NCI-H1417 treated with DMSO at 0.1 percent for 48 hours (cell line): ENCODE measurements around the gene APPBP2.
"Not testable (repeated sequence)": the region's sequence is repeated elsewhere in the genome, so short reads cannot be mapped to it uniquely, and the experiment has no call there.

Source experiments
- DNase-seq: peaks from one replicate; lab custom pipeline; 2025; lab: John Stamatoyannopoulos, UW

Gene APPBP2

DNA sequence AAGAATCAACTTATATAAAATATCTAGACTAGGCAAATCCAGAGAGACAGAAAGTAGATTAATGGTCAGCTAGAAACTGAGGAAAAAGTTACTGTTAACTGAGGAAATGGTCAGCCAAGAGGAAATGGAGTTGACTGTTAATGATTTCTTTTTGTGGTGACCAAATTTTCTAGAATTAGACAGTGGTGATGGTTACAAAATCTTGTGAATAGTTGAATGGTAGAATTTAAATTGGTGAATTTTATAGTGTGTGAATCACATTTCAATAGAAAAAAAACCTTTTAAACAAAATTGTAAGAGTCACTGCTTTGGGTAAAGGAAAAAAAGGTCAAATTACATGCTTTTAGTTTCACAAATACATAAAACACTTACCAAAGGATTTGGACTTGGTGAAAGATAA, 30.0 kb downstream of the APPBP2 start:
- no peak for DNase-seq

DNA sequence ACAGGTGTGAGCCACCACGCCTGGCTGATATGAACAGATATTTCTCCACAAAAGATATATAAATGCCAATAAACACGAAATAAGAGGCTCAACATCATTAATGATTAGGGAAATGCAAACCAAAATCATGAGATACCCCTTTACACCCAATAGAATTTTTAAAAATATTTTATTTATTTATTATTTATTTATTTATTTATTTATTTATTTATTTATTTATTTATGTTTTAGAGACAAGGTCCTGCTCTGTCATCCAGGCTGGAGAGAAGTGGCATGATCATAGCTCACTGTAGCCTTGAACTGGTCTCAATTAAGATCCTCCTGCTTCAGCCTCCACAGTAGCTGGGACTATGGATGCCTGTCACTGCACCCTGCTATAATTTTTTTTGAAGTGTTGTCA, 30.8 kb downstream of the APPBP2 start:
- DNase-seq, result no peak

DNA sequence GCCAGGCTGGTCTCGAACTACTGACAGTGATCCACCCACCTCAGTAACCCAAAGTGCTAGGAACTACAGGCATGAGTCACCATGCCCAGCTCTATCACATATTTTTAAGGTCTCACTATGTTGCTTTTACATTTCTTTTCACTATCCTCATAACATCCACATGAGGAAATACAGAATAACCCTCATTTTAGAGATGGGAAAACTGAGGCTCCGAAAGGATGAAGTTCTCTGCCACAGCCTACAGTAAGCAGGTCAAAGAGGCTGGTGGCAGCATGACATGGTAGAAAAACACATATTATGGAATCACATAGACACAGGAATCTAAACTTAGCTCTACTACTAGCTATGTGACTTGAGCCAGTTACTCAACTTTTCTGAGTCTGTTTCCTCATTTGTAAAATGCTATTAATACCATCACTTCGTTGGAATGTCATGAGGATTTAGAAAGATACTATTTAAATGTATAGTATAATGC, 32.2 kb downstream of the APPBP2 start:
- DNase-seq, result no peak

DNA sequence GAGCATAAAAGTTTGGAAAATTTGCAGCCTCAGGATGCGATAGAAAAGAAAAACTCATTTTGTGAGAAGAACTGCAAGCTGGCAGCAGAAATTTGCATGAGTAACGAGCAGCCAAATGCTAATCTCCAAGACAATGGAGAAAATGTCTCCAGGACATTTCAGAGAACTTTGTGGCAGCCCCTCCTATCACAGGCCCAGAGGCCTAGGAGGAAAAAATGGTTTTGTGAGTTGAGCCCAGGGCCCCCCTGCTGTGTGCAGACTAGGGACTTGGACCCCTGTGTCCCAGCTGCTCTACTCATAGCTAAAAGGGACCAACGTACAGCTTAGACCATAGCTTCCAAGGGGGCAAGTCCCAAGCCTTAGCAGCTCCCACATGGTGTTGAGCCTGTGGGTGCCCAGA, 34.3 kb downstream of the APPBP2 start:
- no peak for DNase-seq

DNA sequence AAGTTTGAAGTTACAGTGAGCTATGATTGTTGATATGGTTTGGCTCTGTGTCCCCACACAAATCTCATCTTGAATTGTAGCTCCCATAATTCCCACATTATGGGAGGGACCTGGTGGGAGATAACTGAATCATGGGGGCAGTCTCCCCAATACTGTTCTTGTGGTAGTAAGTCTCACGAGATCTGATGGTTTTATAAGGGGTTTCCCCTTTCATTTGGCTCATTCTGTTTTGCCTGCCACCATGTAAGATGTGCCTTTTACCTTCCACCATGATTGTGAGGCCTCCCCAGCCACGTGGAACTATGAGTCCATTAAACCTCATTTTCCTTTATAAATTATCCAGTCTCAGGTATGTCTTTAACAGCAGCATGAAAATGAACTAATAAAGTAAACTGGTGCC, 35.4 kb downstream of the APPBP2 start:
- not testable (repeated sequence) for DNase-seq

DNA sequence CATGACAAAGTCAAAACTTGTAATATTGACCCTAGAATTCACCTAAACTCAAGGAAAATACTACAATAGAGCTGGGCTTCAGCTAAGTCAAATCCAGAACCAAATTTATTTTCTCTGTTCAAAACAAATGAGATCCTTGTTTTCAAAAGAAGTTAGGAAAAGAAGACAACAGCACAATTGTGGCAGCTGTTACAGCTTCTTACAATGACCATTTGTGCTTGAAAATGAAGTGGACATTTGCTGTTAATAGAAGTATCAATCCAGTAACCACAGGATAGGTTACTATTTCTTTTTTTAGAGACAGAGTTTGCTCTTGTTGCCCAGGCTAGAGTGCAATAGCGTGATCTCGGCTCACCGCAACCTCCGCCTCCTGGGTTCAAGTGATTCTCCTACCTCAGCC, 44.4 kb downstream of the APPBP2 start:
- DNase-seq, result no peak

DNA sequence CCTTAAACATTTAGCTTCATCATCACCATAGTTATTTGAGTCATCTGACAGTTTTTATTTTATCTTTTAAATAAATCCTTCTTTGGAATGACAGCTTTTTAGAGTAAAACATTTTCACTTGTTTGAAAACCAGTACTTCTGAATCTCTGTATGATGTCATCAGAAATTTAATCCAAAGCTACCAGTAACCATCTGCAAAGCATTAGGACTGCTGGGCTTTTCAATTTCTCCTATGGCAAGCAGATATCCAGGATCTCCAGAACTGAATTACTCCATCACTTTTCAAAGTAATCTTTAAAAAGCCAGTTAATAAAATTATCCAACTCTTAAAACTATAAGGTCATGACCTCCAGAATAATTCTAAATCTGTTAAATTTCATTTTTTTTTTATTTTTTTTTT, 52.3 kb downstream of the APPBP2 start:
- no peak for DNase-seq

DNA sequence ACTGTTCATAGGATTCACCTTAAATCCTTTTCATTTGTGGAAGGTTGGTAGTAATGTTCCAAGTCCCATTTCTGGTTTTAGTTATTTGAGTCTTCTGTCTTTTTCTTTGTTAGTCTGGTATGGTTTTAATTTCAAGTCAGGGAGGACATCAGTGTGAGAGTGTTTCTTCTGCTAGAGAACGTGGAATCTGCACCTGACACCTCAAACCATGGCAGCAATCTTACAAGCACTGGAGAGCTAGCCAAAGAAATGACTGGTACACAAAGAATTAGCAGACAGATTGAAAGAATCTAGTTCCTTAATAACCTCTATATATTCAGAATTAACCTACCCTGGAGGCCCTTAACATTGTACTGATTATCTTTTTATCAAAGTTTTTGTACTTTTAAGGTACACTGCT, 53.6 kb downstream of the APPBP2 start:
- DNase-seq, result no peak

DNA sequence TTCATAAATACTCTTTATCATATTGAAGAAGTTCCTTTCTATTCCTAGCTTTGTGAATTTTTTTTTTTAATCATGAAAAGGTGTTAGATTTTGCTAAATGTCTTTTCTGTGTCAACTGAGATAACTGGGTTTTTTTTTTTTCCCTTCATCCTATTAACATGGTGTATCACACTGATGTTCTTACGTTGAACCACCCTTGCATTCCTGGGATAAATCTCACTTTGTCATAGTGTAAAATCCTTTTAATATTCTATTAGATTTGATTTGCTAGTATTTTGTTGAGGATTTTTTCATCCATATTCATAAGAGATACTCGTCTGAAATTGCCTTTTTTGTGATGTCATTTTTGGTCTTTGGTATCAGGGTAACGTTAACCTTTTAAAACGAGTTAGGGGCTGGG, 54.6 kb downstream of the APPBP2 start:
- DNase-seq, result no peak

DNA sequence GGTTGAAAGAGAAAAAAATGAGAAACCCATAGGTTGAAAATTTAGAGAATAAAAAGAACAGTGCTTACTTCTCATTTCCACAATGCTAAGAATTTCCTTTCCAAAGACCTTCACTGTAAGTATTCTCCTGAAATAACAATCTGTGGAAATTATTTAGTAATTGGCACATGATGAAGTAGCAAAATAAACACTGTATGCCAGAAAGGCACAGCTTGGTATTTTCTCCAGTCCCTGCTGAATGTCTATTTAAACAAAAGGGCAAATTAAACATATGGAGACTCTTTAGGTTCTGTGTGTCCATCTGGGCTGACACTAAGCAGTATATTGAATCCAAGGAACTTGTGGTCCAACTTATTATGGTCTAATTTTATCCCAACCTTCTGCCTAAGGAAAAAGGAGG, 57.7 kb downstream of the APPBP2 start:
- no peak for DNase-seq

DNA sequence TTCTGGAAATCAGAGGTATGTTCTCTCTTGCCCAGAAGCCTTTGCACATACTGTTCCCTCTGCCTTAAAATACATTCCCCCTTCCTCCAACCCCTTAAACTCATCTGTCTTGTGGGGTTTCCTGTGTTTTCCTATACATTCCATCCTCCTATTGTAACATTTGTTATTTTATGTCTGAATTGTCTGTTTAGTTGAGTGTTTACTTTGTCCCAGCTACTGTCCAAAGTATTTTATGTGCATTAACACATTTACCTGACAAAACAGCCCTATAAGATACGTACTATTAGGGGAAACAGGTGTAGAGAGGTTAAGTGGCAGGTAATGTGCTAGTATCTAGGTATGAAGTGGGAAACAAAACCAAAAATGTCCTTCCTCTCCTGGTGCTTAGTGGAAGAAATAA, 61.7 kb downstream of the APPBP2 start:
- no peak for DNase-seq

DNA sequence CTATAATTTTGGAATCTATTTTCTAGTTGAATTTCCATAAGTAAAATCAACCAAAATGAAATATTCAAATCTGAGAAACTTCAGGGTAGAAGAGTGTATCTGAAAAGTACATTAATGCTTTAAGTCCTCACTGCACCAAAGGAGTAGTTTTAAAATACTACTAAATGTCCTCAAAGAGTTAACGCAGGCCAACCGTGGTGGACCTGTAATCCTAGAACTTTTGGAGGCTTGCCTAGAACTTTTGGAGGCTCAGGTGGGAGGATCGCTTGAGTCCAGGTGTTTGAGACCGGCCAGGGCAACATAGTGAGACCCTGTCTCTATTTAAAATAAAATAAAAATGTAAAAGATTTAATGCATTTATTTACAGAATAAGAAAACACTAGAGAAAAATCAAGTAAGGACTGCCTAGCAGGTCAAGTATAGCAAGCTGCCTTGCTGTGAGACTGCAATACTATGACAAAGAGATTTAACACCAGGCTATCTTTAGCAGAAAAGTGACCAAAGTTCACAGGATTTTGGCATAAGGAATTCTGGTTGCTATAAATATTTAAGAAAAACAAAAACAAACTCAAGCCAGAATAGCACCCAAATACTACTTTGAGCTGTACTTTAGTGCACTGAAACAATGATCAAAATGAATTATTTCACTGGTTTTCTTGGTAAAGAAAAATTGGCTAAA, 62.7 kb downstream of the APPBP2 start:
- DNase-seq, result no peak

DNA sequence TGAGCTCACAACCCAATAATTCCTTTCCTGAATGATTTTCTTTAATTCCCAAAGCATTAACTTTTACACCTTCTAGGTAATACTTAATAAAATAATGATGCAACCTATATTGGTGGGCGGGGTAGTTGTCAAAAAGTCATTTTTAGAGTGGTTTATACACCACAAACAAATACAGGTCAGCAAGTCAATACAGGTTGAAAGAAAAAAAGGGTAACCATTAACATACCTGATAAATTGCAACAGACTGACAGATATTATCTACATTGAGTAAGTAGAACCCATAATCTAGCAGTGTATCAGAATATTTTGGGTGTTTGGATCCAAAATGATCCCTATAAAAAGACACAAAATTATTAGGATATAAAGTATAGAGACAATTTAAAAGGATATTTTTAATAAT, 64.5 kb downstream of the APPBP2 start:
- no peak for DNase-seq

DNA sequence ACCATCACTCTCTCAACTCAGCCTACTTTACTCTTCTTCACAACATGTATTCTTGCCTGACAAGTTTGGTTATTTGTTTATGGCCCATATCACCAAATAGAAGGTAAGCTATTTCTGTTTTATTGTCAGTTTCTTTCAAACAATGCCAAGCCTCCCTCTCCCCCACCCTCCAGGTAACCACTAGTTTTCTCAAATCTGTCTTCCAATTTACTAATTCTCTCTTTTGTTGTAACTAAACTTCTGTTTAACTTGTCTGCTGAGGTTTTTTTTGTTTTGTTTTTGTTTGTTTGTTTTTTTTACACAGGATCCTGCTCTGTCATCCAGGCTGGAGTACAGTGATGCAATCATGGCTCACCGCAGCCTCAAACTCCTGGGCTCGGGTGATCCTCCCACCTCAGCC, 68.9 kb downstream of the APPBP2 start:
- DNase-seq, result no peak

DNA sequence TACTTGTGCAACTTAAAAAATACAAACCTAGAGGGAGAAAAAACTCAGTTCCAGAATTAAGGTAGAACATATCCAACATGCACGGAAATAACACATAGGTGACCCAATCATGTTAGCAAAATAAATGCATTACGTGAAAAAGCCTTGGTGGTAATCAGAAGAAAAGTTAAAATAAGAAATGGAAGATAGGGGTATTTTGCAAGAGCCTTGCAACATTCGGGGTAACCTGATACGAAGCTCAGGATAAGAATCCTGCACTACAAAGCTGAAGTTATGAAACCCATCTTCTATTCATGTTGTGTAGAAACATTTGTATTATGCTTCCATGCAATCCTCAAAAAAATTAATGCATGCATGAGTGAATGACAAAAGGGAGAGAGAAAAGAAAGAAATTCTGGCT, 70.7 kb downstream of the APPBP2 start:
- DNase-seq, result no peak

DNA sequence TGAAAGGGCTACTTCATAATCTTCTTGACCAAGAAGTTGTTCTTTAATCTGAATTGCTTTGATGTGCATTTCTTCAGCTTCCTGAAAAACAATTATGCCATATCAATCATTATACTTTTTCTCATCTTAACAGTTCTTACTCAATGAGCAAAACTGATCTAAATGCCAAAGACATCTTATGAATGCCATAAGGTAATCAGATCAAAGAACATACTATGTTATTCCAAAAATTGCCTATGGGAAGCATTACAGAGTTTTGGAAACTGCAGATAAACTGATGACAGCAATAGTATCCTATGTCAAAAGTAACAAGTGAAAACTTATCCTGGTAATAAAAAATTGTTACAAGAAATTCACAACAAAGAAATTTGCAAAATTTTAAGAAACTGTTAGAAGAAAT, 74.1 kb downstream of the APPBP2 start:
- no peak for DNase-seq

DNA sequence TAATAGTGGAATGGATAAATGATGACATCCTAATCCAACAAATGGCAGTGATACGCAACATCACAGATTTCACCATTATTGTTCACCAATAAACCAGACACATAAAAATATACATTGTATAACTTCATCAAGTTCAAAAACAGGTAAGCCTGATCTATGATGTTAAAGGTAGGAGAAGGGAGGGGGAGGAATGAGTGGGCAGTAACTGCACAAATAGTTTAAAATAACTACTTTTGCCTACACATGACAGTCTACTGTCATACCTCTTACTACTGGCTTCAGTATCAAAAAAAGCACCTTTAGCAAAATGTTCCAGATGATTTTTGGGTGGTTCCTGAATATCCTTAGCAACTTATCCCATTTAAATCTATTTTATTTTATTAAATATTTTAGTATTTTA, 75.0 kb downstream of the APPBP2 start:
- DNase-seq, result no peak

DNA sequence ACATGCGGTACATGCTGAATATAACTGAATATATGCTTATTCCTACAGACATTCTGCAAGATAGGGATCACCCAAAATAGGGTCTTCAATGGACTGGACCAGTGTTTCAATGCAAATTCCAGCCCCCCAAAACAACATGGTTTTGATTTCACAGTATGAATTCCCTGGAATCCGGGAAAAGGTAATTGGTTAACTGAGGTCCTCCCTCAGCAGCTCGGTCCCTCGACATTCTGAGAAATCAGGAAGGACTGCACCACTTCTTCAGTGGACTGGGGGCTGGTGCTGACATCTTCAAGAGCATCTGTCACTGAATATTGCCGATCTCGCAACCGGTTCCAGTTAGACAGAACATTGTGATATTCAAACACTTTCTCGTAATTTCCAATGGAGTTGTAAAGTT, 78.7 kb downstream of the APPBP2 start:
- DNase-seq, result no peak

DNA sequence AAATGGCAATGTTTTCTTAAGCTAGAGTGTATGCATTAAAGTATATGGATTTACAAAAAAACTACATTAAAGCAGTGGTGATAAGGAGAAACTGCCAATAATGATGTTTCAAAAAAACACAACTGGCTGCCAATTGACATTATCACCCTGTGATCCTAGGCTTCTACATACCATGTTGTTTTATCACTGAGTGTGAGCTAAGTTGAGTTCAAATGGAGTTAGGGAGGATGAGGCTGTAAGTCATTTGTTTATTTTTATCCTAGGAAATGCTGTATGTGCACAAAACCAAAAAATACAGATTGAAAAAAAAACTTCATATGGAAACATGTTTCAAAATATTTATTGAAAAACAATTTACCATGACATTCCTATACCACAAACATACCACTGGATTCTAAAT, 80.9 kb downstream of the APPBP2 start:
- DNase-seq, result no peak

DNA sequence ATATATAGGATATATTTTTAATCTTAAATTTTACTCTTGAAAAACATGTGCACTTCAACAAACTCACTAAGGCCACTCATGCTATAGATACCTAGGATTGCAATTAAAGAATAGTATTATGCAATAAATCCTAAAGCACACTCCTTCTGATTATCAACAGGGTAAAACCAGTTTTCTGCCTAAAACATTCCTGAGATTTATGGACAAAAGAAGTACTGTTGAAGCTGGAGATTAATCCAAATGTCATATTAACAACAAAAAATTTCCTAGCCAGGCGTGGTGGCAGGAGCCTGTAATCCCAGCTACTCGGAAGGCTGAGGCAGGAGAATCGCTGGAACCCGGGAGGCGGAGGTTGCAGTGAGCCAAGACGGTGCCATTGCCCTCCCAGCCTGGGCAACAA, 82.3 kb downstream of the APPBP2 start:
- no peak for DNase-seq

DNA sequence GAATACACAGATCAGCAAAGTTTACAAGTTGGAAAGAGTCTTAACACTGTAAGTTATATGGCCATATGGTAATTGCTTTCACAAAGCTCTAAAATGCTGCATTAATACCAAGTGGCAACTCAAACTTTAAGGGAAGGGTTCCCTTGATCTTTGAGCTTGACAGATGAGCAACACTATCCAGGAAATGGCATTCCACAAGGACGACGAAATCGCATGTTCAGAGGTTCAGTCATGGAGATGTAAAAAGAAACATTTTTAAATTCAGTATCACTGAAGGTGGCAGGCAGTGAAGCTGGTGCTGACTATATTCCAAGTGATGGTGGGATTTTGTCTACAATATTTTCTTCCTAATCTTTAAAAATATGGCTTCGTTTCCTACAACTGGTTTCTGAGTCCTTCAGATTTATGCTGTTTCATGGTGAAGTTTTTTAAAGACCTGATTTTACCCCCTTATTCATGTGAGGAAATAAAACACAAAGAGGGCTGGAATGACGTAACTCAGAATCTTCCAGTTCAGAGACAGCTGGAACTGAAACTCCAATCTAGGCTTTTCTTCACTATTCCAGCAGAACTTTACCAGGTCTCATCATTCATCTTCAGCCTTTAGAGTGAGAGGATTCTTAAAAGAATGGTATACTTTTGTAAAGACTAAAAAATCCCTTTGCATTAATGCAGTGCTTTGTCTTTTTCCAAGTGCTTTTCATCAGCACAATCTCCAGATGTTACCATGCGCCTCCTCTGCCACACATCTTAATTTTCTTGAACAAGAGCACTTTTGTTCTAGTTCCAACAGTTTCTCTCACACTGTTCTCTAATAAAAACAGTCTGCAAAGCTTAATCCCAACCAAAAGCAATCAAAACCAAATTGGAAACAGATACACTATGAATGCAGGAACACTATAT, 83.5 kb downstream of the APPBP2 start:
- no peak for DNase-seq

DNA sequence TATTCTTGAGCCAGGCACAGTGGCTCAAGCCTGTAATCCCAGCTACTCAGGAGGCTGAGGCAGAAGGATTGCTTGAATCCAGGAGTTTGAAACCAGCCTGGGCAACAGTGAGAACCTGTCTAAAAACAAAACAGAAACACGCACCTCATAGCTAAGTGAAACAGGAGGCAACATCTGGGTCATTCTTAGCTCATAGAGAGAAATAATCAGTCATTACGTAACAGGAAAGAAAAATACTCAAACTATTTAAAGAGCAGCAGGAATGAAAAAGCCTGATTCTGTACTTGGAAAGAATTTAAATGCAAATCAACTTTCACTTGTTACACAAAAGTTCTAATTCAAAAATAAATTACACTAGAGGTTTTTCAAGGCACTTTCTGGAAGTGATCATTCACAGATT, 86.5 kb downstream of the APPBP2 start:
- DNase-seq, result no peak

DNA sequence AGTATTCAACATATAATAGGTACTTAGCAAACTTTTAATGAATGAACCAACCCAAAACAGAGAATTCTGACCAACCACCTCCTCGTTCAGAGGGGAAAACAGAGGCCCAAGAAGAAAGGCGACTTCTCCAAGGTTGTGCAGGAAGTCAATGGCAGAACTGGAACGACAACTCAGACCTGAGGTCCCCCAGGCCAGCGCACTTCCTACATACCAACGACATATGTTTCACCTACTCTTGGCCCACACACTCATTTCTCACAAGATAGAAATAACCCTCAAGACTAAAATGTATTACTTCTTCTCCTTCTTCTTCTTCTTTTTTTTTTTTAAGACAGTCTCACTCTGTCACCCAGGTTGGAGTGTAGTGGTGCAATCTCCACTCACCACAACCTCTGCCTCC, 89.4 kb downstream of the APPBP2 start:
- no peak for DNase-seq
